IMR-90 (cell line): ENCODE results near the gene ALDH1B1. TPM values are rescaled to one million over a fixed set of nuclear protein-coding genes. Genes with fewer than 3 reads are reported as not detected.

Experiments used
- ATAC-seq: fragments of 200-7000 bp; cut with Tn5 transposase; 2 replicates; pipeline ENCODE4 v1.9.1; 2020; ENCODE audit warnings: low read depth, mild to moderate bottlenecking, moderate library complexity
- BruUV-seq: library from RNA; stranded (reverse); fragments of 400-500 nt; replicated peaks from 2 replicates; lab custom pipeline; 2021; lab: Mats Ljungman, UMichigan
- CTCF ChIA-PET: fragments of 300-600 bp; formaldehyde crosslinking; extraction: SDS; loops from one replicate; lab custom pipeline; 2021; ENCODE audit warnings: antibody characterized with exemption; lab: Yijun Ruan, JAX
- POLR2A ChIA-PET: fragments of 300-600 bp; sonication (Branson Sonifier 250); formaldehyde crosslinking; loops from one replicate; lab custom pipeline; 2022; ENCODE audit warnings: antibody characterized with exemption; ENCODE audit not compliant: unreplicated experiment; lab: Charles Lee
- DNase-seq: peaks from one replicate; pipeline ENCODE4 v3.0.0; 2013
- H2AFZ ChIP-seq: replicated peaks from 2 replicates; pipeline ENCODE3; 2013; ENCODE audit warnings: low read length, mild to moderate bottlenecking; ENCODE audit not compliant: poor library complexity
- H2AK5ac ChIP-seq: 2 replicates; pipeline ENCODE4 v1.6.1; 2013; ENCODE audit warnings: low read depth, low read length, inconsistent platforms
- H2AK9ac ChIP-seq: replicated peaks from 2 replicates; pipeline ENCODE3; 2013; ENCODE audit warnings: mild to moderate bottlenecking, low read depth, low read length, moderate library complexity; ENCODE audit not compliant: poor library complexity
- H2BK120ac ChIP-seq: 2 replicates; pipeline ENCODE4 v1.6.1; 2013; ENCODE audit warnings: low read depth, low read length, inconsistent platforms
- H2BK15ac ChIP-seq: 3 replicates; pipeline ENCODE4 v1.6.1; 2013; ENCODE audit warnings: low read depth, low read length, inconsistent platforms
- H2BK20ac ChIP-seq: 2 replicates; pipeline ENCODE4 v1.6.1; 2013; ENCODE audit warnings: low read depth, mild to moderate bottlenecking, inconsistent platforms, low read length, moderate library complexity
- H2BK5ac ChIP-seq: 2 replicates; pipeline ENCODE4 v1.6.1; 2013; ENCODE audit warnings: mild to moderate bottlenecking, low read depth, low read length, inconsistent platforms; ENCODE audit not compliant: poor library complexity, severe bottlenecking
- H3K14ac ChIP-seq: replicated peaks from 2 replicates; pipeline ENCODE4 v1.6.1; 2013; ENCODE audit warnings: low read depth, low read length, inconsistent platforms
- H3K18ac ChIP-seq: 2 replicates; pipeline ENCODE4 v1.6.1; 2013; ENCODE audit warnings: low read depth, low read length, control low read depth
- H3K23ac ChIP-seq: 2 replicates; pipeline ENCODE4 v1.6.1; 2013; ENCODE audit warnings: low read depth, low read length, inconsistent platforms
- H3K27ac ChIP-seq: 2 replicates; pipeline ENCODE4 v1.5.1; 2013; ENCODE audit warnings: mild to moderate bottlenecking, control low read depth, low read length; ENCODE audit not compliant: insufficient read depth
- H3K27me3 ChIP-seq: 2 replicates; pipeline ENCODE4 v1.6.1; 2013; ENCODE audit warnings: low read length; ENCODE audit not compliant: control insufficient read depth, insufficient read depth
- H3K36me3 ChIP-seq: 2 replicates; pipeline ENCODE4 v1.6.1; 2013; ENCODE audit warnings: low read length, mixed read lengths; ENCODE audit not compliant: control insufficient read depth, insufficient read depth
- H3K4ac ChIP-seq: 2 replicates; pipeline ENCODE4 v1.6.1; 2013; ENCODE audit warnings: low read depth, low read length, inconsistent platforms
- H3K4me1 ChIP-seq: 2 replicates; pipeline ENCODE4 v1.6.1; 2013; ENCODE audit warnings: low read length, mixed read lengths; ENCODE audit not compliant: control insufficient read depth, insufficient read depth
- H3K4me2 ChIP-seq: 2 replicates; pipeline ENCODE4 v1.6.1; 2013; ENCODE audit warnings: low read depth, mild to moderate bottlenecking, control low read depth, low read length, moderate library complexity
- H3K4me3 ChIP-seq: 2 replicates; pipeline ENCODE4 v1.5.1; 2013; ENCODE audit warnings: low read depth, mild to moderate bottlenecking, control low read depth, low read length, moderate library complexity; ENCODE audit not compliant: insufficient read depth
- H3K56ac ChIP-seq: 2 replicates; pipeline ENCODE4 v1.6.1; 2013; ENCODE audit warnings: low read length, inconsistent platforms; ENCODE audit not compliant: insufficient read depth; ENCODE audit errors: extremely low read depth
- H3K79me1 ChIP-seq, 2 experiments: 2 replicates each; pipeline ENCODE4 v1.6.1; 2013; ENCODE audit warnings: low read length in 2 of 2, inconsistent platforms in 1 of 2, low read depth in 1 of 2
- H3K9ac ChIP-seq: 2 replicates; pipeline ENCODE4 v1.6.1; 2013; ENCODE audit warnings: low read depth, low read length, control low read depth
- H3K9me1 ChIP-seq: 2 replicates; pipeline ENCODE4 v1.6.1; 2013; ENCODE audit warnings: low read length, inconsistent platforms; ENCODE audit not compliant: insufficient read depth
- H3K9me3 ChIP-seq: 2 replicates; pipeline ENCODE4 v1.6.1; 2013; ENCODE audit warnings: low read length; ENCODE audit not compliant: control insufficient read depth, insufficient read depth
- H4K20me1 ChIP-seq: 2 replicates; pipeline ENCODE4 v1.6.1; 2013; ENCODE audit warnings: low read length, inconsistent platforms; ENCODE audit not compliant: insufficient read depth
- H4K5ac ChIP-seq: 2 replicates; pipeline ENCODE4 v1.6.1; 2013; ENCODE audit warnings: mild to moderate bottlenecking, low read depth, low read length, control low read depth
- H4K8ac ChIP-seq, 2 experiments: 2 replicates each; pipeline ENCODE4 v1.6.1; 2013; ENCODE audit warnings: low read depth in 2 of 2, low read length in 2 of 2, control low read depth in 1 of 2, inconsistent platforms in 1 of 2
- H4K91ac ChIP-seq: 2 replicates; pipeline ENCODE4 v1.6.1; 2013; ENCODE audit warnings: low read depth, low read length, inconsistent platforms; ENCODE audit not compliant: insufficient read depth
- BHLHE40 ChIP-seq: fragments of 150-350 bp; IDR thresholded peaks from 2 replicates; pipeline ENCODE4 v1.6.1; 2016; ENCODE audit warnings: mild to moderate bottlenecking, low read depth, low read length
- CEBPB ChIP-seq: IDR thresholded peaks from 2 replicates; pipeline ENCODE4 v1.6.1; 2012; ENCODE audit warnings: low read depth, low read length, improper control_type of control experiment
- CHD1 ChIP-seq: IDR thresholded peaks from 2 replicates; pipeline ENCODE4 v1.6.1; 2012; ENCODE audit warnings: low read depth, low read length, improper control_type of control experiment
- CTCF ChIP-seq: conservative IDR thresholded peaks from 2 replicates; pipeline ENCODE4 v1.5.1; 2012; ENCODE audit warnings: mild to moderate bottlenecking, low read depth, low read length, improper control_type of control experiment
- ELK1 ChIP-seq: fragments of 150-350 bp; IDR thresholded peaks from 2 replicates; pipeline ENCODE4 v1.6.1; 2016; ENCODE audit warnings: low read depth, mild to moderate bottlenecking, low read length, moderate library complexity, borderline replicate concordance
- MAFK ChIP-seq: IDR thresholded peaks from 2 replicates; pipeline ENCODE4 v1.6.1; 2012; ENCODE audit warnings: low read depth, low read length, improper control_type of control experiment
- MAZ ChIP-seq: IDR thresholded peaks from 2 replicates; pipeline ENCODE4 v1.6.1; 2012; ENCODE audit warnings: low read depth, mild to moderate bottlenecking, low read length, improper control_type of control experiment, moderate library complexity, borderline replicate concordance
- MXI1 ChIP-seq: IDR thresholded peaks from 2 replicates; pipeline ENCODE4 v1.6.1; 2012; ENCODE audit warnings: low read depth, mild to moderate bottlenecking, low read length, moderate library complexity, borderline replicate concordance
- NFE2L2 ChIP-seq: fragments of 150-350 bp; IDR thresholded peaks from 2 replicates; pipeline ENCODE4 v1.6.1; 2016; ENCODE audit warnings: low read depth, mild to moderate bottlenecking, low read length
- POLR2A ChIP-seq: IDR thresholded peaks from 2 replicates; pipeline ENCODE4 v1.6.1; 2012; ENCODE audit warnings: mild to moderate bottlenecking, low read depth, low read length
- RCOR1 ChIP-seq: IDR thresholded peaks from 2 replicates; pipeline ENCODE4 v1.6.1; 2012; ENCODE audit warnings: mild to moderate bottlenecking, low read length, improper control_type of control experiment; ENCODE audit not compliant: insufficient replicate concordance
- RFX5 ChIP-seq: IDR thresholded peaks from 2 replicates; pipeline ENCODE4 v1.8.0; 2012; ENCODE audit warnings: low read depth, mild to moderate bottlenecking, low read length, moderate library complexity
- SMC3 ChIP-seq: fragments of 150-350 bp; IDR thresholded peaks from 2 replicates; pipeline ENCODE4 v1.6.1; 2016; ENCODE audit warnings: low read depth, mild to moderate bottlenecking, antibody characterized with exemption, low read length, moderate library complexity
- USF2 ChIP-seq: fragments of 150-350 bp; IDR thresholded peaks from 2 replicates; pipeline ENCODE4 v1.6.1; 2017; ENCODE audit warnings: mild to moderate bottlenecking, antibody characterized with exemption, low read length, low read depth
- WGBS, 2 experiments: methylation state at CpG; one replicate each; pipeline versions ENCODE4 v1.1.5 to v1.1.7; 2013; ENCODE audit warnings: missing lambda C conversion rate in 2 of 2; ENCODE audit not compliant: insufficient read length in 1 of 2; ENCODE audit errors: extremely low coverage in 2 of 2; 5-methylcytosine and 5-hydroxymethylcytosine counted together
- dilution Hi-C: fragments of 300-500 bp; cut with HindIII; formaldehyde crosslinking; loops from one replicate; pipeline ENCODE4 v1.14.3; 2018; ENCODE audit warnings: low sequenced_read_pairs; ENCODE audit not compliant: unreplicated experiment
- in situ Hi-C: fragments of 300-500 bp; cut with MboI; formaldehyde crosslinking; loops from 3 replicates; pipeline ENCODE4 v1.14.3; 2019; ENCODE audit warnings: low sequenced_read_pairs, inconsistent platforms, mixed read lengths
- intact Hi-C: fragments of 100-400 bp; cut with micrococcal nuclease; formaldehyde crosslinking; loops from 2 replicates; pipeline ENCODE4 v1.10.0; 2022
- polyA plus RNA-seq, 3 experiments: library from polyadenylated mRNA; depleted of rRNA; stranded (reverse); fragments of >200 nt; gene quantifications; 2 replicates each; pipeline ENCODE4 v1.2.3, GENCODE V29; 2012; ENCODE audit warnings: low replicate concordance in 1 of 3
- total RNA-seq: library from RNA; depleted of rRNA; stranded (reverse); fragments of >200 nt; gene quantifications from 2 replicates; pipeline ENCODE4 v1.2.3, GENCODE V29; 2012

Gene ALDH1B1
- total and polyA plus RNA-seq, 2 of the 4 experiments (the other 2 are of a cell fraction), result 29.6 to 37.6 TPM

GRCh38 chr9:38346811-38347210, 45.7 kb upstream of the ALDH1B1 start:
- no peak overlapping the region for H4K91ac ChIP-seq
- no peak overlapping the region for H4K5ac ChIP-seq
- H2BK5ac ChIP-seq, result no peak overlapping the region
- no peaks in the 10 kb centered on the region for H3K36me3 ChIP-seq
- H2BK20ac ChIP-seq, result no peak overlapping the region
- no peak overlapping the region for H3K4ac ChIP-seq
- no peak overlapping the region for H3K27ac ChIP-seq
- ATAC-seq, result no peak
- H3K14ac ChIP-seq, result no peak overlapping the region
- H3K18ac ChIP-seq, result no peak overlapping the region
- H3K9me1 ChIP-seq, result no peaks in the 10 kb centered on the region
- H3K27me3 ChIP-seq, result peaks cover 49% of the 10 kb centered on the region
- POLR2A ChIA-PET, result no interaction called here
- H3K4me3 ChIP-seq, result no peak overlapping the region
- H3K4me2 ChIP-seq, result no peak overlapping the region
- no TSS peak for BruUV-seq
- H2AK9ac ChIP-seq, result no peak overlapping the region
- TF ChIP-seq MAFK (no peak), CHD1 (no peak), MXI1 (no peak), USF2 (no peak), BHLHE40 (no peak), RCOR1 (no peak), RFX5 (no peak), NFE2L2 (no peak), POLR2A (no peak), SMC3 (no peak), MAZ (no peak), ELK1 (no peak), CEBPB (no peak), CTCF (no peak)
- H3K56ac ChIP-seq, result no peak overlapping the region
- no peaks in the 10 kb centered on the region for H4K20me1 ChIP-seq
- intact Hi-C loops (no loop called here), dilution Hi-C loops (no loop called here), in situ Hi-C loops (no loop called here)
- no peak overlapping the region for H2AK5ac ChIP-seq
- no peak overlapping the region for H3K23ac ChIP-seq
- no peak overlapping the region for H2AFZ ChIP-seq
- H2BK120ac ChIP-seq, result no peak overlapping the region
- no CpG with 5 or more reads among the region's 7 CpGs for WGBS, 2 experiments
- H3K9me3 ChIP-seq, result no peaks in the 10 kb centered on the region
- DNase-seq, result no peak
- CTCF ChIA-PET, result no interaction called here
- no peak overlapping the region for H3K9ac ChIP-seq
- no peaks in the 10 kb centered on the region for H3K4me1 ChIP-seq
- no peak overlapping the region for H4K8ac ChIP-seq
- no peaks in the 10 kb centered on the region for H3K79me1 ChIP-seq
- no peak overlapping the region for H2BK15ac ChIP-seq
